Thyroid gland (tissue), 4 donors: ENCODE results near the gene SECTM1. TPM values are rescaled to one million over a fixed set of nuclear protein-coding genes. Genes with fewer than 3 reads are reported as not detected.

Experiments used
- DNase-seq, 2 donors: peaks; one replicate each; pipeline ENCODE4 v3.0.0-alpha.2; 2019
- H3K27ac ChIP-seq, 3 donors: fragments of 200-600 bp; sonication (generic); 1 replicate in 2 of 3; 2 replicates in 1 of 3; pipeline ENCODE4 v1.5.1; 2016 to 2019; ENCODE audit warnings: mild to moderate bottlenecking in 1 of 3, moderate library complexity in 1 of 3
- H3K27me3 ChIP-seq: fragments of 200-600 bp; sonication (generic); one replicate; pipeline ENCODE4 v1.5.1; 2019
- H3K36me3 ChIP-seq, 2 donors: fragments of 200-600 bp; sonication (generic); one replicate each; pipeline ENCODE4 v1.5.1; 2016 to 2019
- H3K4me1 ChIP-seq, 2 donors: fragments of 200-600 bp; sonication (generic); one replicate each; pipeline ENCODE4 v1.5.1; 2017 to 2019
- H3K4me3 ChIP-seq, 3 donors: fragments of 200-600 bp; sonication (generic); replicated peaks in 1 of 3; 1 replicate in 2 of 3; 2 replicates in 1 of 3; pipeline ENCODE4 v1.5.1; 2016; ENCODE audit warnings: mild to moderate bottlenecking in 1 of 3
- H3K9me3 ChIP-seq: fragments of 200-600 bp; sonication (generic); one replicate; pipeline ENCODE4 v1.5.1; 2017
- CTCF ChIP-seq, 6 experiments: fragments of 200-600 bp in 3 of 6; fragments of 450-650 bp in 3 of 6; sonication (generic) in 3 of 6; IDR thresholded peaks; one replicate each; pipeline ENCODE4 v1.5.1; 2016 to 2019; ENCODE audit warnings: antibody characterized with exemption in 6 of 6, mild to moderate bottlenecking in 2 of 6, inconsistent platforms in 1 of 6, moderate library complexity in 1 of 6
- POLR2A ChIP-seq, 2 donors: fragments of 450-650 bp; IDR thresholded peaks; one replicate each; pipeline ENCODE4 v1.6.1; 2017; ENCODE audit warnings: antibody characterized with exemption in 2 of 2, mild to moderate bottlenecking in 2 of 2, moderate library complexity in 1 of 2
- WGBS, 2 donors: methylation state at CpG; one replicate each; pipeline ENCODE4 v1.1.5; 2017; 5-methylcytosine and 5-hydroxymethylcytosine counted together
- intact Hi-C: fragments of 100-400 bp; cut with DNase I; formaldehyde crosslinking; loops from one replicate; pipeline ENCODE4 v1.15.1; 2023
- total RNA-seq, 4 donors: library from RNA; depleted of rRNA; stranded (reverse); fragments of >200 nt; gene quantifications; one replicate each; pipeline ENCODE4 v1.2.3, GENCODE V29; 2016

The SECTM1 gene
- total RNA-seq, 4 donors from 2014 or later = 4.1 to 15.3 (median 5.1) TPM

- Histone ChIP-seq H3K9me3 (no peaks in the 10 kb centered on the region), H3K36me3 (no peaks in the 10 kb centered on the region), H3K4me1 (peaks cover 23 to 50% of the 10 kb centered on the region in 2 donors), H3K4me3 (peak overlapping the region in 1 of 3 donors; percentile 41), H3K27me3 (no peaks in the 10 kb centered on the region), H3K27ac (peak overlapping the region; percentile 74 to 96 (median 91))
- no peak for DNase-seq
- TF ChIP-seq POLR2A (IDR thresholded peaks at IDR 0.05) (no peak), CTCF (IDR thresholded peaks at IDR 0.05) (no peak)
- intact Hi-C loops = no loop called here
- 78 to 84% methylated on average over 27 of the region's 27 CpGs for WGBS, 2 donors
Measured at GRCh38 chr17:82298538-82299421, 34.8 kb downstream of the SECTM1 start.

GRCh38 chr17:82297714-82298537, 35.6 kb downstream of the SECTM1 start:
- no peak for TF ChIP-seq POLR2A (IDR thresholded peaks at IDR 0.05)
- peak in 1 of 6 experiments; percentile 3 for TF ChIP-seq CTCF (IDR thresholded peaks at IDR 0.05)
- WGBS, 2 donors = 7 to 24% methylated on average over 20 to 23 of the region's 36 CpGs
- Histone ChIP-seq H3K4me1 (peaks cover 26 to 54% of the 10 kb centered on the region in 2 donors), H3K27me3 (no peaks in the 10 kb centered on the region), H3K36me3 (no peaks in the 10 kb centered on the region), H3K9me3 (no peaks in the 10 kb centered on the region), H3K27ac (peak overlapping the region; percentile 74 to 96 (median 91)), H3K4me3 (peak overlapping the region in 2 of 3 donors; percentile 4 to 41)
- intact Hi-C loops = no loop called here
- peak; percentile 81 to 83 for DNase-seq

GRCh38 chr17:82297280-82297713, 36.3 kb downstream of the SECTM1 start:
- intact Hi-C loops = no loop called here
- no peaks in the 10 kb centered on the region for H3K27me3 ChIP-seq
- peak overlapping the region; percentile 74 to 96 (median 91) for H3K27ac ChIP-seq
- DNase-seq = peak; percentile 65 to 71
- TF ChIP-seq CTCF (IDR thresholded peaks at IDR 0.05) (no peak), POLR2A (IDR thresholded peaks at IDR 0.05) (no peak)
- H3K36me3 ChIP-seq = no peaks in the 10 kb centered on the region
- H3K4me3 ChIP-seq = peak overlapping the region in 1 of 3 donors; percentile 41
- 79 to 80% methylated on average over 19 of the region's 19 CpGs for WGBS, 2 donors
- H3K4me1 ChIP-seq = peaks cover 28 to 54% of the 10 kb centered on the region in 2 donors
- H3K9me3 ChIP-seq = no peaks in the 10 kb centered on the region

- no peak for TF ChIP-seq POLR2A (IDR thresholded peaks at IDR 0.05)
- TF ChIP-seq CTCF (IDR thresholded peaks at IDR 0.05) = no peak
- Histone ChIP-seq H3K9me3 (no peaks in the 10 kb centered on the region), H3K4me1 (peaks cover 32 to 54% of the 10 kb centered on the region in 2 donors), H3K4me3 (no peak overlapping the region), H3K27me3 (no peaks in the 10 kb centered on the region), H3K27ac (peak overlapping the region; percentile 58 to 96 (median 74)), H3K36me3 (no peaks in the 10 kb centered on the region)
- no peak for DNase-seq
- WGBS, 2 donors = 56 to 65% methylated on average over 7 of the region's 7 CpGs
- intact Hi-C loops = no loop called here
Measured at GRCh38 chr17:82296511-82297279, 36.9 kb downstream of the SECTM1 start.
